ENCODE measurements around the gene ITFG1.

The ITFG1 gene

DNA sequence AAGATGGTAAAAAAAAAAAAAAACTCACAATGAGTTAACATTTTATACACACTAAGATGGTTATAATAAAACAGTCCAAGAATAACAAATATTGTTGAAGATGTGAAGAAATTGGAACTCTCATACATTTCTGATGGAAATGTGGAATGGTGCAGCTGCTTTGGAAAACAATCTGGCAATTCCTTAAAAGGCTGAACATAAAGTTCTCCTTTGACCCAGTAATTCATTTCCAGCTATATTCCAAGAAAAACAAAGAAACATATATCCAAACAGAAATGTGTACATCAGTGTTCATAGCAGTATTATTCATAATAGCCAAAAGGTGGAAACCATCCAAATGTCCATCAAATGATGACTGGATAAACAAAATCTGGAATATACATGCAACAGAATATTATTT is 219.8 kb downstream of the ITFG1 start:
- H3K27ac ChIP-seq, result no peak overlapping the region
- H3K4me3 ChIP-seq, result no peak overlapping the region
- TF ChIP-seq, protein P1, sequence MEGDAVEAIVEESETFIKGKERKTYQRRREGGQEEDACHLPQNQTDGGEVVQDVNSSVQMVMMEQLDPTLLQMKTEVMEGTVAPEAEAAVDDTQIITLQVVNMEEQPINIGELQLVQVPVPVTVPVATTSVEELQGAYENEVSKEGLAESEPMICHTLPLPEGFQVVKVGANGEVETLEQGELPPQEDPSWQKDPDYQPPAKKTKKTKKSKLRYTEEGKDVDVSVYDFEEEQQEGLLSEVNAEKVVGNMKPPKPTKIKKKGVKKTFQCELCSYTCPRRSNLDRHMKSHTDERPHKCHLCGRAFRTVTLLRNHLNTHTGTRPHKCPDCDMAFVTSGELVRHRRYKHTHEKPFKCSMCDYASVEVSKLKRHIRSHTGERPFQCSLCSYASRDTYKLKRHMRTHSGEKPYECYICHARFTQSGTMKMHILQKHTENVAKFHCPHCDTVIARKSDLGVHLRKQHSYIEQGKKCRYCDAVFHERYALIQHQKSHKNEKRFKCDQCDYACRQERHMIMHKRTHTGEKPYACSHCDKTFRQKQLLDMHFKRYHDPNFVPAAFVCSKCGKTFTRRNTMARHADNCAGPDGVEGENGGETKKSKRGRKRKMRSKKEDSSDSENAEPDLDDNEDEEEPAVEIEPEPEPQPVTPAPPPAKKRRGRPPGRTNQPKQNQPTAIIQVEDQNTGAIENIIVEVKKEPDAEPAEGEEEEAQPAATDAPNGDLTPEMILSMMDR (IDR thresholded peaks at IDR 0.05), result no peak
- DNase-seq (ENCODE audit: low spot score), result no peak

DNA sequence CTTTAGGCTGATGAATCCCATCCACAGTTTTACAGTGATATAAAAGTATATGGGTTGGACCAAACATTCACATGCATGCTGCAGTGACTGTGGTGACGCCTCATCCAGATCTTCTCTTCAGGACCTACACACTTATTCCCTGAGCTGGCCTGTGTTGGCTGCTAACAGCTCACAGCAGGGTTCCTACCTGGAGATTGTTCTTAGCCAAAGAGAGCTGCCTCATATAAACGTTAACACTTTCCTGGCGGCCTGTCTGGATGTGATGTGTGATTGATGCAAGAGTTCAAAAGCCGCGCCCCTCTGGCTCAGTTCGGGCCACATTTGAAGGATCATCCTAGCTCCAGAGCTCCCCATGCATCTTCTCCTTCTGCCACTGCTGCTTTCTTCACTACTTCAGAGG is 224.1 kb downstream of the ITFG1 start:
- Histone ChIP-seq H3K27ac (no peak overlapping the region), H3K4me3 (no peak overlapping the region)
- no peak for DNase-seq (ENCODE audit: low spot score)
- TF ChIP-seq, protein P1 (IDR thresholded peaks at IDR 0.05), result no peak

DNA sequence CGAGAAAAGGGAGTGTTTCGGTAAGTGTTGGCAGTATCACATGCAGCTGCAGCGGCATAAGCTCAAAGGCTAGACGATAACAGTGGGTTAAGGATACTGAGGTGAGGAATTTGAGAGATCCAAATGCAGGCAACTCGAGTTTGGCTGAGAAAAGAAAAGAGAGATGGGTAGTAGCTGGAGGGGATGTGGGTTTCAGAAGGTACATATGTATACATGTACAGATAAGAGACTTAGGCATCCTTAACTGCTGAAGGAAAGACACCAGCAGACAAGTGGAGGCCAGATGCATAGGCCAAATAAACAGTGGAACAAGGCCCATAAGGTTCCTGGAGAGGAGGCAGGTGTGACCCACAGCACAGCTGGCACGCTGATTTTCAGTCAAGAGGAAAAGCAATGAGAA is 230.6 kb downstream of the ITFG1 start:
- no peak overlapping the region for H3K27ac ChIP-seq
- no peak for DNase-seq (ENCODE audit: low spot score)
- TF ChIP-seq, protein P1 (IDR thresholded peaks at IDR 0.05), result no peak

DNA sequence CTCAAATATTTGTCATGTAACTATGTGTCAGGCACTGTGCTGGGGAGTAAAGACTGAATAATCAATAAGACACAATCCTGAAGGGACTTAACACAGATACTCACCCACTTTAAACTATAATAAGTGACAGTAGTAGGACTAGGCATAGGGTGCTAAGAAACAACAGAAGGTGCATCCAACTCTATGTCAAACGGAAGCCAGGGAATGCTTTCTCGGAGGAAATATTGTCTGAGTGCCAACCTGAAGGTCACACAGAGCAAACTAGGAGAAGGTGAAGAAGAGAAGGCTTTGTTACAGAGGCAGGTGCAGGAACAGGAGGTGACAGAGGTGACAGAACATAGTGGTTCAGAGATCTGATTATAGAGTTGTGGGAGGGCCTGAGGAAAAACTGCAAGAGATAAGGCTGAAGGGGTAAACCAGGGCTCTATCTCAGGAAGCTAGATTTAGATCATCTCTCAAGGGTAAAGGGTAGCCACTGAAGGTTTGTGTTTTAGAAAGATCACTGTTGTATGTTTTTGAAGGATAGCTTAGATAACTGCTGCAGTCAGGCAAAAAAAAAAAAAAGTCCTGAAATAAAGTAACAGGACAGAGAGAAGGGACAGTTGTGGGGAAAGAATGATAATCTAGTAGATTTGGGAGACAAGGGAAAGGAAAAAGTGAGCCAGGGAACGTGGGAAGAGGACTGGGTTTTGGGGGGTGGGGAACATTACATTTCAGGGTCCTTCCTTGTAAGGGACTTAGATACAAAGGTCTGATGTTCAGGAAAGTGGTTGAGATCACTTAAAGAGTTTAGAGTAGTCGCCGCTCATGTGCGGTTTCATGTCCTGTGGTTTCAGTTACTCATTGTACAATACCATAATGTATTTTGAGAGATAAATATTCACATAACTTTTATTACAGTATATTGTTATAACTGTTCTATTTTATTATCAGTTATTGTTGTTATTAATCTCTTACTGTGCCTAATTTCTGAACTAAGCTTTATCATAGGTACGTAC is 231.5 kb downstream of the ITFG1 start:
- H3K27ac ChIP-seq, result no peak overlapping the region
- no peak for DNase-seq (ENCODE audit: low spot score)
- no peak overlapping the region for H3K4me3 ChIP-seq
- TF ChIP-seq, protein P1 (IDR thresholded peaks at IDR 0.05), result no peak

More for the DNA sequence above, 230.6 kb downstream of the ITFG1 start:
- no peak overlapping the region for H3K4me3 ChIP-seq

DNA sequence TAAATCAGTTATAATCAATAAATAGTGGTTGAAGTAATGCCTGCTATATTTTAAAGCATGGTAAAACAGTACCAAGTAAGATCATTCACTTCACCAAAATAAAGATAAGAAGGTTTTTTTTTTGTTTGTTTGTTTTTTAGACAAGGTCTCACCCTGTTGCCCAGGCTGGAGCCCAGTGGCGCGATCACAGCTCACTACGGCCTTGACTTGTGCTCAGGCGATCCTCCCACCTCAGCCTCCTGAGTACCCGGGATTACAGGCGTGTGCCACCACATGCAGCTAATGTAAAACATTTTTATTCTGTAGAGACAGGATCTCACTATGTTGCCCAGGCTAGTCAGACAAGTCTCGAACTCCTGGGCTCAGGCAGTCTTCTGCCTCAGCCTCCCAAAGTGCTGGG is 232.6 kb downstream of the ITFG1 start:
- TF ChIP-seq, protein P1 (IDR thresholded peaks at IDR 0.05), result no peak
- no peak for DNase-seq (ENCODE audit: low spot score)
- Histone ChIP-seq H3K27ac (no peak overlapping the region), H3K4me3 (no peak overlapping the region)

DNA sequence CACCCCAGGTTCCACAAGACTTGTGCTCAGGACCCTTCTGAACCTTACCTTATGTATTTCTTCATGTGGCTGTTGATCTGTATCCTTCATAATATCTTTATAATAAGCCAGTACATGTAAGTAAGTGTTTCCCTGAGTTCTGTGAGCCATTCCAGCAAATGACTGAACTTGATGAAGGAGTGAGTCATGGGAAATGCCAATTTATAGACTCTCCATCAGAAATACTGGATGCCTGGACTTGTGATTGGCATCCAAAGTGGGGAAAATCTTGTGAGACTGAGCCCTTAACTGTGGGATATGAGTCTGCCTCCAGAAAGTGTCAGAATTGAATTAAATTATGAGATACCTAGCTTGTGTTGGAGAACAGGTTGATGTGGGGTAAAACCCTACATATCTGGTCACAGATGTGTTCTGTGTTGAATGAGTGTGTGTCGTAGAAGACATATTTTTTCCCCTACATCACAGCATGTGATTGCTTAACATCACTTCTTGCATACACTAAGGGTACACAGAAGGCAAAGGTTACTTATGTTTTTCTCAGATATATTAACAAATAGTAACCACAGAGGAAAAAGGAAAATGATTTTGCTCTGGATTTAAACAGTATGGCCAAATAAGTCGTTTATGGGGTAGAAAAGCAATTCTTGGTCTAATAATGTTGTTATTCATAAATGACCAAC is 247.0 kb downstream of the ITFG1 start:
- TF ChIP-seq, protein P1 (IDR thresholded peaks at IDR 0.05), result no peak
- Histone ChIP-seq H3K27ac (no peak overlapping the region), H3K4me3 (no peak overlapping the region)
- DNase-seq (ENCODE audit: low spot score), result no peak

Measured in coronary artery (tissue), 2 donors.